ENCODE data around the gene ARMC8.

ARMC8 gene

GRCh38 chr3:138253609-138254008 is 66.5 kb downstream of the ARMC8 start:
- DNase-seq: no peak

DNA sequence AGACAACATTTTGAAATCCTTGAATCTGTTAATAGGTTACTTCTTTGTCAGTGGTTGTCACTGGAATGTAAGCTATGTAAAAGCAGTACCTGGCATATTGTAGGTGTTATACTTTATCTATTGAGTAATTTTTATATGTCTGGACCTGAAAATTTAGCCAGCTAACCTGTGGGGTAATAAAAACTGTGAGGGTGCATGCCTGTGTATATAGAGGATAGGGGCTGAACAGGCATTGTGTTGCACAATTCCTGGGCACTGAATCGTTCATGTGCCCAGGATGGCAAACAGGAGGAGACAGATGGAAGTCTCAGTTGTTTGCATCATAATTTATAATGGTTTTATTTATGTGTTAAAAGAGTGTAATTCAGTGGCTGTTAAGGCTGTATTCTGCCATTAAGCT is 67.1 kb downstream of the ARMC8 start:
- no peak for DNase-seq

- DNase-seq: no peak
These were observed 68.9 kb downstream of the ARMC8 start for GRCh38 chr3:138256022-138256421.

- no peak for DNase-seq
These were observed 70.9 kb downstream of the ARMC8 start for GRCh38 chr3:138257986-138258385.

DNA sequence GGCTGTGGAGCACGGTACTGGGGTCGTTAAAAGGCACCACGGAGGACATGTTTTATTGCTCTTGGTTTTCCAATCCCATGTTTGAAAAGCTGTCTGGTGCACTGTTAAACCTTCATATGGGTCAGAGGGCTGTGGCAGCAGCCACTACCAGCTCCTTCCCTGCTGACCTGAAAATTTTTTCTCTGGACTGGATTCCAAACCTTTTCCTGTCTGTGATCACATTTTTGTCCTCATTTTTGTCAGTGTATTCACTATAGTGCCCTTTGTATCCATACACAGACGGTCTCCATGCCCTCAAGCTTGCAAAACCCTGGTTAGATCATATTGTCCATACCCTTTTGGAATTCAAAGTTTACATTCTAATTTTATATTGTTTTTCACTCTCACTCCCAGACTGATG is 72.0 kb downstream of the ARMC8 start:
- DNase-seq: no peak

DNA sequence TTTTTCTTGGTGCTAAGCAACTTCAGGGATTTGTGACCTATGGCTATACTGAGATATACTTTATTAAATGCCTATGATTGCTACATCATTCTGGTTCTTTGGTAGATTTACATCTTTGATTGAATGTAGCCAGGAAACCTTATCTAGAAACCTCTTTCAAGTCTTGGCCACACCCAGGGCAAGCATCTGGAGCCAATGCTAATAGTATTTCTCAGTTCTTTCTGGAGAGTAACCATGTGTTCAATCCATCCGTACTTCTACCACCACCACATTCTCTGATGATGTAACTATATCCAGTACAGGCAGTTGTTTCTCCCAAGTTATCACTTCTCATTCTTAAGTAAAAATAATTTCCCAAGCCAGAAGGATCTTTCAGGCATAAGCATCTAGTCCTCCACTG is 73.5 kb downstream of the ARMC8 start:
- no peak for DNase-seq

DNA sequence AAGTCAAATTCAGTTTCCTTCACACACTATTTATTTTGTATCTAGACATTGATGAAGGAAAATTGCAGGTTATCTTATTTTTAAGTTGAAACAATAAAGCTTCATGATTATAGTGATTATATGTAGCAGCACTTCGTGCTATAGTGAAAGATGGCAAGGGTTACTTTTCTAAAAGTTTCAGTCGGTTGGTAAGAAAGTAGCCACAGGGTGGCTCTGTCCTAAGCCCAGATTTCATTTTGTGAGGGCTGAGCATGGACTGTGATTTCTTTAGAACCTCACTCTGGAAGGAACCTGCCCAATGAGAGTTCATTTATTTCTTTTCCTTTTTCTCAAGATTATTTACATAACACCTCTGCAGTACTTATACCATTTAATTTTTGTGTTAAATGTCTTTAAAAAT is 76.0 kb downstream of the ARMC8 start:
- DNase-seq: no peak

- no peak for DNase-seq
These were observed 78.6 kb downstream of the ARMC8 start for GRCh38 chr3:138265745-138266144.

GRCh38 chr3:138267083-138267482 is 80.0 kb downstream of the ARMC8 start:
- DNase-seq: no peak

- no peak for DNase-seq
These were observed 83.1 kb downstream of the ARMC8 start for GRCh38 chr3:138270245-138270644.

- DNase-seq: no peak
These were observed 84.2 kb downstream of the ARMC8 start for GRCh38 chr3:138271189-138271794.

- DNase-seq: no peak
These were observed 94.5 kb downstream of the ARMC8 start for GRCh38 chr3:138281561-138281960.

DNA sequence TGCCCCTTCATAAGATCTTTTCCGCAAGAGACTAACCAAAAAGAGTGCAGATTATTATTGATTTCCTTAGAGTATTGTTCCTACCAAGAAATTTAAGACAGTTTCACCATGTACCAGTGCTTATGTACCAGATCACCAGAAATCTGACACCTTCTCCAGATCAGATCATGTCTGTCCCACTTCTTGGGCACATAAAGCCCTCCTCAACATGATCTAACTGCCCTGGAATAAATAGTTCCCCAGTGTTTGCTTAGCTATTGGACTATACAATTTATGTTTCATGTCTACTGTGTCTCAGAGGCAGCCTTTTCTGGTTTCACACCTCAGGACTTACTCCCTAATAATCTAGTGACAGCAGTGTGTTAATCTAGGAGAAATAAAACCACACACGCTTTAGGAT is 95.7 kb downstream of the ARMC8 start:
- DNase-seq: no peak

DNA sequence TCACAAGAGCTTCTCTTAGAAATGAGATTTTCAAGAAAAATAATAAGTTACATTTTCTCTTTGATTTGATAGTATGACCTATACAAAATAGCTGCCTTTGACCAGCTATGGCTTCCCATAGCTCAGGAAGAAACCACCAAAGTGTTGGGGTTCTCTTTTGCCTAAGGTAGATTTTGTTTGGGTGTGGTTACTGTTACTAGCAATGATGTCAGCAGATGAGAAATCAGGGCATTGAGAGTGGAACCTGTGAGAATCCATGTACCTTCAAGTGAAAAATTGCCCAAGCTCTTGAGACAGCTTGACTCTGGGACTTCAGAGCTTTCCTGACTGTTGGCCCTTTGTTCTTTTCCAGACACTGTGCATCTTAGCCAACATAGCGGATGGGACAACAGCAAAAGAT is 97.0 kb downstream of the ARMC8 start:
- DNase-seq: no peak

DNA sequence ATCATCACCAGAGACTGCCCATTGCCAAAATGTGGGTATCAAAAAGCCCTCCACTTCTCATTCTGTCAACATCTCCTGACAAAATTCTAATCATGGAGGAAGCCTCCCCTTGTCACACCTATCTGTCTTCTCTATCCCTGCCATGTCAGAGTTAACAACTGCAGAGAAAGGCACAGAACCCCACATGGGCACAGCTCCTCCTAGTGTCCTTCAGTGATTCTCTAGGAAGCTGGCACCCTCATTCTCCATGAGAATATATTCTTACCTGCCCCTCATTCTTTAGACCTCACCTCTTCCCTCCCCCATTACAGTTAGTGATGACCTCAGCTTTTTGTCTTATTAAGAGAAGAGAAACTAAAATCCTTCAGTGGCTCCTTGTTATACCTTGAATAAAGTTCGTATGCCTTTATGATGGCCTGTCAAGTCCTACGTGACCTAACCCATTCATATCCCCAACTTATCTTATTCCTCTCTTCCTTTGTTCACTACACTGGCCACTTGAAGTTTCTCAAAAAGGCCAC is 97.9 kb downstream of the ARMC8 start:
- no peak for DNase-seq

DNA sequence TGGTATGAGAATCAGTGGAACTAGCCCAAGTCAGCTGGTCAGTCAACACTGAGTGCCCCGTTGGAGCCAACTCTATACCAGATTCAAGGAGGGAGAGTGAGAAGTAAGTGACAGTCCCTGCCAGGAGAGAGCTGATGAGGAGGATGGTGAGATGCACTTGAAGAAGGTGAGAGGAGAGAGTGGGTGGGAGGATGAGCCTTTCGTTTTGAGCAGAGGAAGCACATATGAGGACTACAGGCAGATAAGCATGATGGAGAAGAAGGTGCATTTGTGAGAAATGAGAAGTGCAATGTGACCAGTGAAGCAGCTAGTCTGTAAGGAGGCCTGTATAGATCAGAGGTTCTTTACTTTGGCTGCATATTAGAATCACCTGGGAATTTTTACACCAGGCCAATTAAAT is 102.2 kb downstream of the ARMC8 start:
- DNase-seq: no peak

DNA sequence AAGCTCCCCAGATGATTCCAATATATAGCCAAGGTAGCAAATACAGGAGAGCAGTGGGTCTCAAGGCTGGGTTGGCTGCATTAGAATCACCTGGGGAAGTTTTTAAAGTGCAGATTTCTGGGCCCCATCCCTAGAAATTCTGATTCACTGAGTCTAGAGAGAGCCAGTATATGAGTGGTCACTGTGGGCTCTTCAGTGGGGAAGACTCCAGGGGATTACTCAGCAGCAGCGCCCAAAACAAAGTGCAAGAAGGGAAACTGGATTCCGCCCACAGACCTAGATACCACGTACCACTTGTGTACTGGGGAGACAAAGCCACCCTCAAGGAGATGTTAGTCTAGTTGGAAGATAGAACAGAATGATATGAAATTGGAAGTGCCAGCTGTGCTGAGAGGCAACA is 102.6 kb downstream of the ARMC8 start:
- peak; percentile 26 for DNase-seq

- peak; percentile 51 for DNase-seq
These were observed 109.5 kb downstream of the ARMC8 start for GRCh38 chr3:138296639-138297038.

- peak; percentile 27 for DNase-seq
These were observed 110.0 kb downstream of the ARMC8 start for GRCh38 chr3:138297059-138297607.

- DNase-seq: no peak
These were observed 110.8 kb downstream of the ARMC8 start for GRCh38 chr3:138297876-138298275.

DNA sequence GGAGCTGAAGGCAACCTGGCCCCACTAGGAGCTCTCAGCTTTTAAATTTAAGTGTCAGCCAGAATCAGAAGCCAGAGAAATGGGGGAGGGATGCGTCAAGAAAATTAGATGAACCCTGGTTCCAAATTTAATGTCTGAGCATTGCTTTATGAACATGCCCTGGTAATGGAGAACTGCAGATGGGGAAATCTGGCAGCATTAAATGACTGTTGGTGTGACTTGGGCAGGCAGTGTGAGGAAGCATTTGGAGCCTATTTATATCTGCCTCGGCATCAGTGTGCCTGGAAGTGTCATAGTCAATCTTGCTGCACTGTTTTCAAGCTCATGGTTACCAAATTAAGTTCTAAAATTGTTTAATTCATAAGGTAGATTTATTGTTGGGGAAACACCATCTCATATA is 113.5 kb downstream of the ARMC8 start:
- DNase-seq: no peak

DNA sequence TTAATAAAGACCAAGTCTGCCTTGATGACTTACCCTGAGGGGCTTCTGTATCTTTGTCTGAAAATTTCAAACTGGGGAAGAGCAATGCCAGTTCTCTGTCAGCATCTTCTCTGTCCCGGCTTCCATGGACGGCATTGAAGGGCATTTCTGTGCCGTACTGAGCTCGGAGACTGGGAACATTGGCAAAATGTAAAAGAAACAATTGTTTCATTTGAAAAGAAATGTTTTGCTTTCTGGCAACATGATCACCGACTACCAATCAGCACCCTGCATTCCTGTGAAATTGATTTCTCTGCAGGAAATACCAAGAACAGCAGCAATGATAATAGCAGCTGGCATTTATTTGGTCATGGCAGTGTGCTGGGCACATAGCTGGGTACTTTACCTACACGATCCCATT is 116.4 kb downstream of the ARMC8 start:
- no peak for DNase-seq

DNA sequence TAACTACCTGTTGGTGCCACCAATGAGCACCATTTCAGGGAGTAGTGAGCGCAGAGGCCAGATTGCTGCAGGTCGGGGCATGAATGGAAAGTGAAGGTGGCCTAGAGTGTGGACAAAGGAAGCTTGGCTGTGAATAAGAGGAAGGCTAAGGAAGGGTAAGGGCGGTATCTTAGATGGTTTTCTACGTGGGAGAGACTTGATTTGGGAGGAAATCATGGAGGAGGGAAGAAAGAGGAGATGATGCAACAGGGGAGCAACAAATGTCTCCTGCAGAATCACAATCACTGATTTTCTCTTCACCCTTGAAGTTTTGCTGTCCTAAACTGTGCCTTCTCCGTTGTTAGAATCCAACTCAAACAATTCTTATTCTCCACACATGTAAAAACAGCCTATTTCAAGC is 120.8 kb downstream of the ARMC8 start:
- DNase-seq: no peak

DNA sequence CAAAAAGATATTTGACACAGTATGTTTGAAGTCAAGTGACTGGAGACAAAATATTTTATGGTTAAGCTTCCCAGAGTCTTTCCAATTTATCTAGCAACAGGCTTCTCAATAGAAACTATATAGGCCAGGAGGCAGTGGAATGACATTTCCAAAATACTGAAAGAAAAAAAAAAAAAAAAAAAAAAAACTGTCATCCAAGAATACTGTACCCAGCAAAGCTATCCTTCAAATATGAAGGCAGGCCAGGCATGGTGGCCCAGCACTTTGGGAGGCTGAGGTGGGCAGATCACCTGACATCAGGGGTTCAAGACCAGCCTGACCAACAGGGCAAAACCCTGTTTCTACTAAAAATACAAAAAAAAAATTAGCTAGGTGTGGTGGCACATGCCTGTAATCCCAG is 121.7 kb downstream of the ARMC8 start:
- DNase-seq: no peak

- DNase-seq: no peak
These were observed 123.4 kb downstream of the ARMC8 start for GRCh38 chr3:138310494-138310893.
